Measurements from ENCODE around the gene C2CD4C. TPM values are rescaled to one million over a fixed set of nuclear protein-coding genes. Genes with fewer than 3 reads are reported as not detected.

The C2CD4C gene
- total RNA-seq, 1 donor from 2014 or later: 2.2 TPM

- H3K9me3 ChIP-seq: no peaks in the 10 kb centered on the region
- intact Hi-C loops (cut with DNase I): no loop called here
- H3K4me1 ChIP-seq: peaks cover 8% of the 10 kb centered on the region
- no peaks in the 10 kb centered on the region for H3K36me3 ChIP-seq
- H3K27ac ChIP-seq: no peak overlapping the region
- no peaks in the 10 kb centered on the region for H3K27me3 ChIP-seq
- no peak for DNase-seq (ENCODE audit: extremely low spot score in 2 of 2)
- no peak overlapping the region for H3K4me3 ChIP-seq
- TF ChIP-seq CTCF (IDR thresholded peaks at IDR 0.05) (no peak), POLR2AphosphoS5 (IDR thresholded peaks at IDR 0.05; ENCODE audit: insufficient read depth in 1 of 2, low read depth in 1 of 2) (no peak), POLR2A (IDR thresholded peaks at IDR 0.05) (no peak)
Measured at GRCh38 chr19:376111-376470, 32.9 kb downstream of the C2CD4C start.

GRCh38 chr19:375395-376110 lies 33.4 kb downstream of the C2CD4C start:
- Histone ChIP-seq H3K27ac (no peak overlapping the region), H3K4me3 (no peak overlapping the region), H3K4me1 (peaks cover 8% of the 10 kb centered on the region), H3K36me3 (no peaks in the 10 kb centered on the region), H3K9me3 (no peaks in the 10 kb centered on the region), H3K27me3 (no peaks in the 10 kb centered on the region)
- intact Hi-C loops (cut with DNase I): no loop called here
- no peak for DNase-seq (ENCODE audit: extremely low spot score in 2 of 2)
- no peak for TF ChIP-seq POLR2AphosphoS5 (IDR thresholded peaks at IDR 0.05; ENCODE audit: insufficient read depth in 1 of 2, low read depth in 1 of 2)
- no peak for TF ChIP-seq POLR2A (IDR thresholded peaks at IDR 0.05)
- no peak for TF ChIP-seq CTCF (IDR thresholded peaks at IDR 0.05)

- DNase-seq (ENCODE audit: extremely low spot score in 2 of 2): no peak
- H3K27ac ChIP-seq: no peak overlapping the region
- H3K9me3 ChIP-seq: no peaks in the 10 kb centered on the region
- H3K4me1 ChIP-seq: peaks cover 8% of the 10 kb centered on the region
- no peaks in the 10 kb centered on the region for H3K27me3 ChIP-seq
- intact Hi-C loops (cut with DNase I): no loop called here
- TF ChIP-seq POLR2A (IDR thresholded peaks at IDR 0.05) (no peak), CTCF (IDR thresholded peaks at IDR 0.05) (no peak), POLR2AphosphoS5 (IDR thresholded peaks at IDR 0.05; ENCODE audit: insufficient read depth in 1 of 2, low read depth in 1 of 2) (no peak)
- no peak overlapping the region for H3K4me3 ChIP-seq
- H3K36me3 ChIP-seq: no peaks in the 10 kb centered on the region
Measured at GRCh38 chr19:374886-375235, 34.1 kb downstream of the C2CD4C start.

GRCh38 chr19:374183-374885 lies 34.6 kb downstream of the C2CD4C start:
- no peaks in the 10 kb centered on the region for H3K36me3 ChIP-seq
- intact Hi-C loops (cut with DNase I): no loop called here
- DNase-seq (ENCODE audit: extremely low spot score in 2 of 2): no peak
- no peak overlapping the region for H3K4me3 ChIP-seq
- TF ChIP-seq POLR2A (IDR thresholded peaks at IDR 0.05) (no peak), CTCF (IDR thresholded peaks at IDR 0.05) (no peak), POLR2AphosphoS5 (IDR thresholded peaks at IDR 0.05; ENCODE audit: insufficient read depth in 1 of 2, low read depth in 1 of 2) (no peak)
- peaks cover 8% of the 10 kb centered on the region for H3K4me1 ChIP-seq
- H3K9me3 ChIP-seq: no peaks in the 10 kb centered on the region
- H3K27me3 ChIP-seq: no peaks in the 10 kb centered on the region
- no peak overlapping the region for H3K27ac ChIP-seq
